Activated CD4-positive, alpha-beta T cell treated with anti-CD3 and anti-CD28 coated beads, Interleukin-2, amount 50 U/mL, for 1 hour (primary cell): Measurements from ENCODE around the gene TAF11L10.
"Not testable (repeated sequence)": the region's sequence is repeated elsewhere in the genome, so short reads cannot be mapped to it uniquely, and the experiment has no call there.

Experiments used
- DNase-seq: peaks from one replicate; pipeline ENCODE4 v3.0.0-alpha.2; 2020

TAF11L10 gene

DNA sequence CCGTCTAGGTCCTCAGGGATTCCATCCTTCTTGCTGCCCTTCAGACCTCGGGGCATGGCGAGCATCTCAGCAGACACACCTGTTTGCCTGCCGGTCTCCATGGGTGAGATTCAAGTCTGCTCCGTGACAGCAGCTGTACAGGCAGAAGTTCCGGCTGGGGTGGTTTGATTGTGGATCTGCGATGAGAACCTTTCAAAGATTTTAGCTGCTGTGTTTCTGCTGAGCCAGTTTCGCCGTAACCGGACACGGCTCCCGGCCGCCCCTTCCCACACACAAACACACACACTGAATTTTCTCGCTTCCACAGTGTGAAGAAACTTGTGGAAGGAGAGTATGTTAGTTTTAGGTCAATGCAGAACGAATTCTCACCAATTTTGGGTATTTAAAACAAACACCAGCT, at the start of gene TAF11L10:
TAF11L10 (minus strand) TSS at position 101 of the 400 bp plus-strand sequence.
- DNase-seq, result not testable (repeated sequence)

DNA sequence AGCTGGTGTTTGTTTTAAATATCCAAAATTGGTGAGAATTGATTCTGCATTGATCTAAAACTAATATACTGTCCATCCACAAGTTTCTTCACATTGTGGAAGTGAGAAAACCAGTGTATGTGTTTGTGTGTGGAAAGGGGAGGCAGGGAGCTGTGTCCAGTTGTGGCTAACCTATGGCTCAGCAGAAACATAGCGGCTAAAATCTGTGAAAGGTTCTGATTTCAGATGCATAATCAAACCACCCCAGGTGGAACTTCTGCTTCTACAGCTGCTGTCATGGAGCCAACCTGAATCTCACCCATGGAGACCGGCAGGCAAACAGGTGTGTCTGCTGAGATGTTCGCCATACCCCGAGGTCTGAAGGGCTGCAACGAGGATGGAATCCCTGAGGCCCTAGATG, 36.5 kb upstream of the TAF11L10 start, which contains the start of gene TAF11L14:
TAF11L14 (plus strand) TSS at position 301 of the 400 bp plus-strand sequence.
- no peak for DNase-seq

DNA sequence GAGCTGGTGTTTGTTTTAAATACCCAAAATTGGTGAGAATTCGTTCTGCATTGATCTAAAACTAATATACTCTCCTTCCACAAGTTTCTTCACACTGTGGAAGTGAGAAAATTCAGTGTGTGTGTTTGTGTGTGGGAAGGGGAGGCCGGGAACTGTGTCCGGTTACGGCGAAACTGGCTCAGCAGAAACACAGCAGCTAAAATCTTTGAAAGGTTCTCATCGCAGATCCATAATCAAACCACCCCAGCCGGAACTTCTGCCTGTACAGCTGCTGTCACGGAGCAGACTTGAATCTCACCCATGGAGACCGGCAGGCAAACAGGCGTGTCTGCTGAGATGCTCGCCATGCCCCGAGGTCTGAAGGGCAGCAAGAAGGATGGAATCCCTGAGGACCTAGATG, 34.2 kb upstream of the TAF11L10 start, which contains the start of gene TAF11L13:
TAF11L13 (plus strand) TSS at position 301 of the 400 bp plus-strand sequence.
- DNase-seq, result not testable (repeated sequence)

GRCh38 chr5:17625686-17626085, 28.1 kb upstream of the TAF11L10 start:
- DNase-seq, result no peak

GRCh38 chr5:17620627-17621026, 23.0 kb upstream of the TAF11L10 start:
- no peak for DNase-seq

GRCh38 chr5:17619354-17619753, 21.7 kb upstream of the TAF11L10 start:
- no peak for DNase-seq

DNA sequence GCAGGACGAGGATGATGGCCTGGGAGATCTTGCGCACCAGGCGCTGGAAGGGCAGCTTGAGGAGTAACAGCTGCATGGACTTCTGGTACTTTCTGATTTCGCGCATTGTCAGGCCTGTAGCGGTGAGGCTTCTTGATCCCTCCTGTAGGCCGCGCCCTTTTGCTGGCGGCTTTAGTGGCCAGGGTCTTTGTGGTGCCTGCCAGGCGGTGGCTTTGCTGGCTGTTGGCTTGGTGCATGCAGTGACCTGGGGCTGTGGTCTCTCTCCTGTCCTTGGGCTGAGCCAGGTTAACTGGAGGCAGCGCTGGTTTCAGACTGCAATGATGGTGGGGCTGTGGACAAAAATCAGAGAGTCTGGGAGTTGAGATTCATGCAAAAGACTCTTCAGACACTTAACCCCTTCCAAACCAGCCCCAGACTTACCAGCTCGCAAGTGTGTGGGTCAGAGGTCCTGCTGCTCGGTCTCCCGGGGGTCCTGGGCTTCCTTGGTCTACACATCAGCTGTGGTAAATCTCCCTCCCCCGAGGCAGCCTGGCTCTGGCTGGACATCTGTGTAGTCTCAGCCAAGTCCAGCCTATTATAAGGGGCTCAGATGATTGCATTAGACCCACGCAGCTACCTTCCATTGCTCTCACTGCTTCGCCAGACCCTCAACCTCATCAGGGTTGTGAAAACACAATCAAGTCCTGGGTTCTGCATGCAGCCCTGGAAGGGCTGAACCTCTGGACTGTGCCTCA, 17.4 kb upstream of the TAF11L10 start:
- no peak for DNase-seq

DNA sequence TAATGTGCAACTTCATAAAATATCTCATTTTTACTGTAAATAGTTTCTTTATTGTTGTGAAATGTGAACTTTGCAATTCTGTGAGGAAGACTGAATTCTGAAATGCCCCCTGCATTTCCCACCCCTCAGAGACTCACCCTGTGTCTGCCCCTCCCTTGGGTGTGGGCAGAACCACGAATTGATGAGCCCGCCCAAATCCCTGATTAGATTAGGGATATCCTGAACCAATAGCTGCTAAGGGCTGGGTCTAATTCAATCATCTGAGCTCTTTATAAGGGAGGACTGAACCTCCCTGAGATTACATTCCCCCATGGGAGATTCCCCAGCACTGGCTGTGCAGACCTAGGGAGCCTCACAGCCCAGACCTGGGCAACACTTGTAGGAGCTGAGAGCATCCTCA, 12.5 kb upstream of the TAF11L10 start, which contains the start of gene TAF11L12:
TAF11L12 (plus strand) TSS at position 301 of the 400 bp plus-strand sequence.
- not testable (repeated sequence) for DNase-seq

- not testable (repeated sequence) for DNase-seq
Observed at GRCh38 chr5:17607461-17607860, 9.8 kb upstream of the TAF11L10 start.

GRCh38 chr5:17604951-17605350, 7.3 kb upstream of the TAF11L10 start:
- DNase-seq, result no peak

- not testable (repeated sequence) for DNase-seq
Observed at GRCh38 chr5:17603880-17604279, 6.3 kb upstream of the TAF11L10 start, which contains the start of gene TAF11L11. Gene TAF11L11 (plus strand): TSS chr5:17604183.

DNA sequence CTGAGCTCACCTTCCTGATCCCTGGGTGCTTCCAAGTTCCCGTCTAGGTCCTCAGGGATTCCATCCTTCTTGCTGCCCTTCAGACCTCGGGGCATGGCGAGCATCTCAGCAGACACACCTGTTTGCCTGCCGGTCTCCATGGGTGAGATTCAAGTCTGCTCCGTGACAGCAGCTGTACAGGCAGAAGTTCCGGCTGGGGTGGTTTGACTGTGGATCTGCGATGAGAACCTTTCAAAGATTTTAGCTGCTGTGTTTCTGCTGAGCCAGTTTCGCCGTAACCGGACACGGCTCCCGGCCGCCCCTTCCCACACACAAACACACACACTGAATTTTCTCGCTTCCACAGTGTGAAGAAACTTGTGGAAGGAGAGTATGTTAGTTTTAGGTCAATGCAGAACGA, 3.4 kb downstream of the TAF11L10 start, which contains the start of gene TAF11L9:
TAF11L9 (minus strand) TSS at position 140 of the 400 bp plus-strand sequence.
- not testable (repeated sequence) for DNase-seq

- not testable (repeated sequence) for DNase-seq
Observed at GRCh38 chr5:17590860-17591259, 6.8 kb downstream of the TAF11L10 start, which contains the start of gene TAF11L8. Gene TAF11L8 (minus strand): TSS chr5:17590960.

GRCh38 chr5:17585658-17586057, 12.0 kb downstream of the TAF11L10 start, which contains the start of gene TAF11L7:
Gene TAF11L7 (minus strand): TSS chr5:17585758.
- not testable (repeated sequence) for DNase-seq
